Spinal cord (tissue), 10 donors: ENCODE results near the gene MYO18B. TPM values are rescaled to one million over a fixed set of nuclear protein-coding genes. Genes with fewer than 3 reads are reported as not detected.

ENCODE experiments used
- DNase-seq, 6 donors: peaks; one replicate each; pipeline versions ENCODE4 v3.0.0 to v3.0.0-alpha.2; 2013 to 2015; ENCODE audit warnings: low spot score in 6 of 6, low read depth in 4 of 6
- H3K27ac ChIP-seq: one replicate; pipeline ENCODE4 v1.5.1; 2013; ENCODE audit warnings: low read depth, low read length, control low read depth
- H3K27me3 ChIP-seq: one replicate; pipeline ENCODE4 v1.6.1; 2013; ENCODE audit warnings: low read length; ENCODE audit not compliant: control insufficient read depth, insufficient read depth
- H3K36me3 ChIP-seq: one replicate; pipeline ENCODE4 v1.6.1; 2013; ENCODE audit warnings: low read length; ENCODE audit not compliant: control insufficient read depth, insufficient read depth
- H3K4me1 ChIP-seq: one replicate; pipeline ENCODE4 v1.6.1; 2013; ENCODE audit warnings: low read length; ENCODE audit not compliant: control insufficient read depth, insufficient read depth
- H3K4me3 ChIP-seq: one replicate; pipeline ENCODE4 v1.5.1; 2013; ENCODE audit warnings: low read depth, low read length, control low read depth
- H3K9me3 ChIP-seq: one replicate; pipeline ENCODE4 v1.6.1; 2013; ENCODE audit warnings: low read length; ENCODE audit not compliant: control insufficient read depth, insufficient read depth
- WGBS: methylation state at CpG from one replicate; pipeline ENCODE4 v1.1.5; 2013; ENCODE audit warnings: missing lambda C conversion rate; ENCODE audit not compliant: insufficient coverage; 5-methylcytosine and 5-hydroxymethylcytosine counted together
- polyA plus RNA-seq, 2 donors: library from polyadenylated mRNA; unstranded; fragments of 120-200 nt; gene quantifications; one replicate each; pipeline ENCODE4 v1.2.1, GENCODE V29; 2013; ENCODE audit not compliant: insufficient read length in 2 of 2
- total RNA-seq, 2 donors: library from RNA; depleted of rRNA in 1 of 2; stranded (reverse); fragments of 120-200 nt in 1 of 2; fragments of >200 nt in 1 of 2; gene quantifications; one replicate each; pipeline versions ENCODE4 v1.2.3 to v1.2.4, GENCODE V29; 2013 to 2014
- donor health status: healthy.

MYO18B gene
- total and polyA plus RNA-seq, 4 donors: 0.33 to 0.99 (median 0.74) TPM

GRCh38 chr22:25780673-25781072 lies 38.7 kb downstream of the MYO18B start:
- H3K27me3 ChIP-seq: no peaks in the 10 kb centered on the region
- WGBS: 32% methylated on average over 5 of the region's 11 CpGs
- H3K27ac ChIP-seq: no peak overlapping the region
- H3K4me3 ChIP-seq: no peak overlapping the region
- H3K9me3 ChIP-seq: no peaks in the 10 kb centered on the region
- no peaks in the 10 kb centered on the region for H3K36me3 ChIP-seq
- DNase-seq: peak in 2 of 6 donors; percentile 76 to 81
- H3K4me1 ChIP-seq: peaks cover 8% of the 10 kb centered on the region

GRCh38 chr22:25781801-25782200 lies 39.8 kb downstream of the MYO18B start:
- WGBS: 93% methylated on average over 2 of the region's 8 CpGs
- DNase-seq: no peak
- Histone ChIP-seq H3K27ac (no peak overlapping the region), H3K36me3 (no peaks in the 10 kb centered on the region), H3K27me3 (no peaks in the 10 kb centered on the region), H3K4me3 (no peak overlapping the region), H3K9me3 (no peaks in the 10 kb centered on the region), H3K4me1 (peaks cover 8% of the 10 kb centered on the region)

- H3K27me3 ChIP-seq: no peaks in the 10 kb centered on the region
- H3K27ac ChIP-seq: no peak overlapping the region
- no peaks in the 10 kb centered on the region for H3K36me3 ChIP-seq
- H3K4me1 ChIP-seq: peaks cover 8% of the 10 kb centered on the region
- H3K9me3 ChIP-seq: no peaks in the 10 kb centered on the region
- 100% methylated on average over 1 of the region's 2 CpGs for WGBS
- H3K4me3 ChIP-seq: no peak overlapping the region
- no peak for DNase-seq
These were observed 40.8 kb downstream of the MYO18B start for GRCh38 chr22:25782831-25783230.

- Histone ChIP-seq H3K9me3 (no peaks in the 10 kb centered on the region), H3K36me3 (no peaks in the 10 kb centered on the region)
- 82% methylated on average over 3 of the region's 3 CpGs for WGBS
These were observed 41.9 kb downstream of the MYO18B start for GRCh38 chr22:25783856-25784255.

GRCh38 chr22:25786165-25786564 lies 44.2 kb downstream of the MYO18B start:
- Histone ChIP-seq H3K27me3 (no peaks in the 10 kb centered on the region), H3K27ac (no peak overlapping the region), H3K4me1 (no peaks in the 10 kb centered on the region), H3K9me3 (no peaks in the 10 kb centered on the region), H3K36me3 (no peaks in the 10 kb centered on the region), H3K4me3 (no peak overlapping the region)
- WGBS: 100% methylated on average over 1 of the region's 1 CpG
- DNase-seq: no peak

More at GRCh38 chr22:25783856-25784255, 41.9 kb downstream of the MYO18B start:
- Histone ChIP-seq H3K4me1 (peaks cover 8% of the 10 kb centered on the region), H3K27ac (no peak overlapping the region), H3K4me3 (no peak overlapping the region), H3K27me3 (no peaks in the 10 kb centered on the region)
- no peak for DNase-seq

GRCh38 chr22:25791556-25791955 lies 49.6 kb downstream of the MYO18B start:
- H3K36me3 ChIP-seq: no peaks in the 10 kb centered on the region
- 40% methylated on average over 1 of the region's 5 CpGs for WGBS

GRCh38 chr22:25795478-25795877 lies 53.5 kb downstream of the MYO18B start:
- no peak overlapping the region for H3K4me3 ChIP-seq
- H3K27ac ChIP-seq: no peak overlapping the region
- H3K4me1 ChIP-seq: peaks cover 4% of the 10 kb centered on the region
- H3K36me3 ChIP-seq: no peaks in the 10 kb centered on the region
- peak in 2 of 6 donors; percentile 36 to 84 for DNase-seq
- no peaks in the 10 kb centered on the region for H3K9me3 ChIP-seq
- peaks cover 2% of the 10 kb centered on the region for H3K27me3 ChIP-seq
- WGBS: 56% methylated on average over 2 of the region's 5 CpGs

More at GRCh38 chr22:25791556-25791955, 49.6 kb downstream of the MYO18B start:
- Histone ChIP-seq H3K4me1 (no peaks in the 10 kb centered on the region), H3K4me3 (no peak overlapping the region), H3K27me3 (no peaks in the 10 kb centered on the region), H3K9me3 (no peaks in the 10 kb centered on the region), H3K27ac (no peak overlapping the region)
- peak in 1 of 6 donors; percentile 29 for DNase-seq

- Histone ChIP-seq H3K9me3 (no peaks in the 10 kb centered on the region), H3K27ac (no peak overlapping the region), H3K4me3 (no peak overlapping the region), H3K4me1 (peaks cover 4% of the 10 kb centered on the region), H3K36me3 (no peaks in the 10 kb centered on the region), H3K27me3 (peaks cover 2% of the 10 kb centered on the region)
- 39% methylated on average over 19 of the region's 22 CpGs for WGBS
- peak in 1 of 6 donors; percentile 50 for DNase-seq
These were observed 55.7 kb downstream of the MYO18B start for GRCh38 chr22:25797498-25798290.

- H3K27me3 ChIP-seq: peaks cover 2% of the 10 kb centered on the region
- H3K9me3 ChIP-seq: no peaks in the 10 kb centered on the region
- no peak overlapping the region for H3K4me3 ChIP-seq
- WGBS: no CpG with 5 or more reads among the region's 5 CpGs
- no peak overlapping the region for H3K27ac ChIP-seq
- no peaks in the 10 kb centered on the region for H3K36me3 ChIP-seq
- H3K4me1 ChIP-seq: peaks cover 4% of the 10 kb centered on the region
- no peak for DNase-seq
These were observed 58.8 kb downstream of the MYO18B start for GRCh38 chr22:25800766-25801165.

GRCh38 chr22:25802018-25802417 lies 60.0 kb downstream of the MYO18B start:
- Histone ChIP-seq H3K36me3 (no peaks in the 10 kb centered on the region), H3K4me3 (no peak overlapping the region), H3K27ac (no peak overlapping the region), H3K4me1 (peaks cover 4% of the 10 kb centered on the region), H3K9me3 (no peaks in the 10 kb centered on the region), H3K27me3 (peaks cover 2% of the 10 kb centered on the region)
- no peak for DNase-seq
- WGBS: 57% methylated on average over 2 of the region's 2 CpGs
